ENCODE data around the gene CMIP. TPM values are rescaled to one million over a fixed set of nuclear protein-coding genes. Genes with fewer than 3 reads are reported as not detected.
"Not testable (repeated sequence)": the region's sequence is repeated elsewhere in the genome, so short reads cannot be mapped to it uniquely, and the experiment has no call there.

Gene CMIP
- total RNA-seq, 1 donor from 2014 or later: 6.6 TPM

DNA sequence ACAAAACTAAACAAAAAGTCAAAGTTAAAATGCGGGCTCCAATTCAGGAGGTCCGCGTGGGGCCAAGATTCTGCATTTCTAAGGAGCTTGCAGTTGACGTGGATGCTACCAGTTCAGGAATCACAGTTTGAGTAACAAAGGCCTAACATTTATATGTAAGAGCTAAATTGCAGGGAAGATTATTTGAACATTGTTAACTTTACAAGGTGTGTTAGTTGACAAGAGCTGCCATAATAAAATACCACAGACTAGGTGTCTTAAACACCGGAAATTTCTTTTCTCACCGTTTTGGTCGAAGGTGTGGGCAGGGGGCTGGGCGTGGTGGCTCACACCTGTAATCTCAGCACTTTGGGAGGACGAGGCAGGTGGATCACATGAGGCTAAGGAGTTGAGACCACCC is 24.8 kb upstream of the CMIP start:
- Mint-ChIP-seq H3K4me1 (peaks cover 24% of the 10 kb centered on the region), H3K27ac (no peak overlapping the region), H3K36me3 (no peaks in the 10 kb centered on the region), H3K4me3 (no peak overlapping the region), H3K27me3 (ENCODE audit: insufficient read depth, low read depth) (peaks cover 3% of the 10 kb centered on the region), H3K9me3 (peaks cover 5% of the 10 kb centered on the region)
- H3F3A ChIP-seq (ENCODE audit: low read depth): peaks cover 8% of the 10 kb centered on the region
- H3K4me1 ChIP-seq: peaks cover 9% of the 10 kb centered on the region
- no peak overlapping the region for H3K4me3 ChIP-seq
- no peak overlapping the region for H3K4me2 ChIP-seq
- H3K9me3 ChIP-seq (ENCODE audit: low read depth): no peaks in the 10 kb centered on the region
- no peaks in the 10 kb centered on the region for H3K79me2 ChIP-seq (ENCODE audit: low read depth)
- TF ChIP-seq EZH2phosphoT487 (IDR thresholded peaks at IDR 0.05) (no peak), EZH2 (IDR thresholded peaks at IDR 0.05) (no peak), CTCF (IDR thresholded peaks at IDR 0.05) (no peak)
- no peak for DNase-seq (ENCODE audit: low spot score)
- no peaks in the 10 kb centered on the region for H4K20me1 ChIP-seq (ENCODE audit: low read depth)
- H3K36me3 ChIP-seq: no peaks in the 10 kb centered on the region
- no peaks in the 10 kb centered on the region for H3K27me3 ChIP-seq
- no peak overlapping the region for H3K9ac ChIP-seq
- H3K27ac ChIP-seq: no peak overlapping the region
- H2AFZ ChIP-seq (replicated peaks): no peak overlapping the region

GRCh38 chr16:81421126-81421525 is 23.5 kb upstream of the CMIP start:
- Mint-ChIP-seq H3K4me3 (no peak overlapping the region), H3K27ac (no peak overlapping the region), H3K9me3 (peaks cover 5% of the 10 kb centered on the region), H3K27me3 (ENCODE audit: insufficient read depth, low read depth) (peaks cover 3% of the 10 kb centered on the region), H3K4me1 (peaks cover 12% of the 10 kb centered on the region), H3K36me3 (no peaks in the 10 kb centered on the region)
- Histone ChIP-seq H3K36me3 (no peaks in the 10 kb centered on the region), H3K79me2 (ENCODE audit: low read depth) (no peaks in the 10 kb centered on the region), H3K4me2 (no peak overlapping the region), H3K9ac (no peak overlapping the region), H3K27ac (no peak overlapping the region), H3K27me3 (no peaks in the 10 kb centered on the region), H3K4me3 (no peak overlapping the region), H3K9me3 (ENCODE audit: low read depth) (no peaks in the 10 kb centered on the region), H4K20me1 (ENCODE audit: low read depth) (no peaks in the 10 kb centered on the region), H3K4me1 (peaks cover under 1% of the 10 kb centered on the region), H2AFZ (replicated peaks) (no peak overlapping the region), H3F3A (ENCODE audit: low read depth) (peaks cover under 1% of the 10 kb centered on the region)
- DNase-seq (ENCODE audit: low spot score): no peak
- TF ChIP-seq EZH2 (IDR thresholded peaks at IDR 0.05) (no peak), EZH2phosphoT487 (IDR thresholded peaks at IDR 0.05) (no peak), CTCF (IDR thresholded peaks at IDR 0.05) (no peak)

- Mint-ChIP-seq H3K4me1 (peaks cover 10% of the 10 kb centered on the region), H3K4me3 (no peak overlapping the region), H3K9me3 (peaks cover 5% of the 10 kb centered on the region), H3K36me3 (no peaks in the 10 kb centered on the region), H3K27ac (no peak overlapping the region), H3K27me3 (ENCODE audit: insufficient read depth, low read depth) (peaks cover 3% of the 10 kb centered on the region)
- Histone ChIP-seq H2AFZ (replicated peaks) (no peak overlapping the region), H3K4me2 (no peak overlapping the region), H3K9me3 (ENCODE audit: low read depth) (no peaks in the 10 kb centered on the region), H3K4me3 (no peak overlapping the region), H3K27ac (no peak overlapping the region), H3K9ac (no peak overlapping the region), H3K79me2 (ENCODE audit: low read depth) (no peaks in the 10 kb centered on the region), H4K20me1 (ENCODE audit: low read depth) (no peaks in the 10 kb centered on the region), H3K27me3 (no peaks in the 10 kb centered on the region), H3K4me1 (no peaks in the 10 kb centered on the region), H3F3A (ENCODE audit: low read depth) (no peaks in the 10 kb centered on the region), H3K36me3 (no peaks in the 10 kb centered on the region)
- no peak for DNase-seq (ENCODE audit: low spot score)
- TF ChIP-seq CTCF (IDR thresholded peaks at IDR 0.05): no peak
- no peak for TF ChIP-seq EZH2phosphoT487 (IDR thresholded peaks at IDR 0.05)
- no peak for TF ChIP-seq EZH2 (IDR thresholded peaks at IDR 0.05)
Measured at GRCh38 chr16:81421536-81421935, 23.1 kb upstream of the CMIP start.

DNA sequence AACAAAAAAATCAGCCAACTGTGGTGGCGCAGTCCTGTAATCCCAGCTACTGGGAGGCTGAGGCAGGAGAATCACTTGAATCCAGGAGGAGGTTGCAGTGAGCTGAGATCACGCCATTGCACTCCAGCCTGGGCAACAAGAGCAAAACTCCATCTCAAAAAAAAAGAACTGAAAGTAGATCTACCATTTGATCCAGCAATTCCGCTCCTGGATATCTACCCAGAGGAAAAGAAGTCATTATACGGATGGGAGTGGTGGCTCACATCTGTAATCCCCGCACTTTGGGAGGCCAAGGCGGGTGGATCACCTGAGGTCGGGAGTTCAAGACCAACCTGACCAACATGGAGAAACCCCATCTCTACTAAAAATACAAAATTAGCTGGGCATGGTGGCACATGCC is 22.5 kb upstream of the CMIP start:
- H3K4me1 Mint-ChIP-seq; H3K9me3 ChIP-seq (ENCODE audit: low read depth); H3K4me2 ChIP-seq; H3K27me3 ChIP-seq; H4K20me1 ChIP-seq (ENCODE audit: low read depth); DNase-seq (ENCODE audit: low spot score); H3K27ac Mint-ChIP-seq; H3K79me2 ChIP-seq (ENCODE audit: low read depth); H3K9ac ChIP-seq; H3K36me3 ChIP-seq; H3K27ac ChIP-seq; H3F3A ChIP-seq (ENCODE audit: low read depth); H3K27me3 Mint-ChIP-seq (ENCODE audit: insufficient read depth, low read depth); H3K4me3 ChIP-seq; H2AFZ ChIP-seq (replicated peaks); H3K4me3 Mint-ChIP-seq; H3K36me3 Mint-ChIP-seq; H3K9me3 Mint-ChIP-seq; H3K4me1 ChIP-seq: not testable (repeated sequence)

Data from neural progenitor cell (in vitro differentiated cells).